A673 (cell line): Measurements from ENCODE around the gene CNNM3.

Source experiments
- EZH2 ChIP-seq: fragments of 200-600 bp; sonication (generic); IDR thresholded peaks from 2 replicates; pipeline ENCODE4 v1.6.1; 2017; ENCODE audit warnings: borderline replicate concordance, low read depth, mild to moderate bottlenecking, mixed read lengths, antibody characterized with exemption, low read length; ENCODE audit not compliant: poor library complexity, severe bottlenecking
- TF ChIP-seq, protein P1 (sequence below): fragments of 300-800, 200-600 bp; sonication (generic); conservative IDR thresholded peaks from 2 replicates; pipeline ENCODE4 v1.5.1; 2017; ENCODE audit warnings: low read depth, mild to moderate bottlenecking, antibody characterized with exemption, low read length, moderate library complexity, mixed read lengths

GRCh38 chr2:96826546-96827278 is 10.6 kb downstream of the CNNM3 start:
- TF ChIP-seq, protein P1, sequence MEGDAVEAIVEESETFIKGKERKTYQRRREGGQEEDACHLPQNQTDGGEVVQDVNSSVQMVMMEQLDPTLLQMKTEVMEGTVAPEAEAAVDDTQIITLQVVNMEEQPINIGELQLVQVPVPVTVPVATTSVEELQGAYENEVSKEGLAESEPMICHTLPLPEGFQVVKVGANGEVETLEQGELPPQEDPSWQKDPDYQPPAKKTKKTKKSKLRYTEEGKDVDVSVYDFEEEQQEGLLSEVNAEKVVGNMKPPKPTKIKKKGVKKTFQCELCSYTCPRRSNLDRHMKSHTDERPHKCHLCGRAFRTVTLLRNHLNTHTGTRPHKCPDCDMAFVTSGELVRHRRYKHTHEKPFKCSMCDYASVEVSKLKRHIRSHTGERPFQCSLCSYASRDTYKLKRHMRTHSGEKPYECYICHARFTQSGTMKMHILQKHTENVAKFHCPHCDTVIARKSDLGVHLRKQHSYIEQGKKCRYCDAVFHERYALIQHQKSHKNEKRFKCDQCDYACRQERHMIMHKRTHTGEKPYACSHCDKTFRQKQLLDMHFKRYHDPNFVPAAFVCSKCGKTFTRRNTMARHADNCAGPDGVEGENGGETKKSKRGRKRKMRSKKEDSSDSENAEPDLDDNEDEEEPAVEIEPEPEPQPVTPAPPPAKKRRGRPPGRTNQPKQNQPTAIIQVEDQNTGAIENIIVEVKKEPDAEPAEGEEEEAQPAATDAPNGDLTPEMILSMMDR = no peak
- TF ChIP-seq EZH2 = no peak
